Astrocyte (in vitro differentiated cells and primary cell): Measurements from ENCODE around the gene EXD2. TPM values are rescaled to one million over a fixed set of nuclear protein-coding genes. Genes with fewer than 3 reads are reported as not detected.

Experiments used
- DNase-seq: peaks from one replicate; pipeline ENCODE4 v3.0.0-alpha.2; 2010; ENCODE audit warnings: low read depth
- FAIRE-seq: peaks from 2 replicates; lab custom pipeline; 2011; peaks lifted over from hg19 to GRCh38; lab: Jason Lieb, UNC
- H2AFZ ChIP-seq: 2 replicates; pipeline ENCODE4 v1.6.0; 2012; ENCODE audit warnings: low read depth, low read length, inconsistent platforms
- H3K27ac ChIP-seq: 2 replicates; pipeline ENCODE4 v1.5.1; 2011; ENCODE audit warnings: low read depth, low read length, inconsistent platforms
- H3K27me3 ChIP-seq: 2 replicates; pipeline ENCODE4 v1.6.0; 2011; ENCODE audit warnings: low read length, inconsistent platforms; ENCODE audit not compliant: insufficient read depth
- H3K36me3 ChIP-seq: 2 replicates; pipeline ENCODE4 v1.5.1; 2011; ENCODE audit warnings: low read length, inconsistent platforms; ENCODE audit not compliant: insufficient read depth
- H3K4me1 ChIP-seq: 2 replicates; pipeline ENCODE4 v1.5.1; 2011; ENCODE audit warnings: low read length, inconsistent platforms; ENCODE audit not compliant: insufficient read depth
- H3K4me2 ChIP-seq: 2 replicates; pipeline ENCODE4 v1.6.0; 2012; ENCODE audit warnings: low read length, inconsistent platforms
- H3K4me3 ChIP-seq: 2 replicates; pipeline ENCODE4 v1.5.1; 2011; ENCODE audit warnings: low read depth, mild to moderate bottlenecking, low read length, inconsistent platforms; ENCODE audit not compliant: insufficient read depth
- H3K79me2 ChIP-seq: 2 replicates; pipeline ENCODE4 v1.6.0; 2012; ENCODE audit warnings: mild to moderate bottlenecking, low read length, inconsistent platforms; ENCODE audit not compliant: insufficient read depth
- H3K9ac ChIP-seq: 2 replicates; pipeline ENCODE4 v1.6.0; 2012; ENCODE audit warnings: mild to moderate bottlenecking, low read length, inconsistent platforms
- H3K9me3 ChIP-seq: 2 replicates; pipeline ENCODE4 v1.5.1; 2012; ENCODE audit warnings: low read depth, mild to moderate bottlenecking, low read length, inconsistent platforms; ENCODE audit not compliant: insufficient read depth
- H4K20me1 ChIP-seq: 2 replicates; pipeline ENCODE4 v1.6.0; 2012; ENCODE audit warnings: low read length, inconsistent platforms; ENCODE audit not compliant: insufficient read depth
- H3K27ac Mint-ChIP-seq: one replicate; pipeline ENCODE4 v1.8.0; 2021; ENCODE audit warnings: mild to moderate bottlenecking, mixed read lengths; ENCODE audit not compliant: unreplicated experiment
- H3K27me3 Mint-ChIP-seq: one replicate; pipeline ENCODE4 v1.8.0; 2021; ENCODE audit warnings: low read depth, mixed read lengths; ENCODE audit not compliant: unreplicated experiment
- H3K36me3 Mint-ChIP-seq: one replicate; pipeline ENCODE4 v1.8.0; 2021; ENCODE audit warnings: low read depth, mixed read lengths; ENCODE audit not compliant: unreplicated experiment
- H3K4me1 Mint-ChIP-seq: one replicate; pipeline ENCODE4 v1.8.0; 2021; ENCODE audit warnings: low read depth, mixed read lengths; ENCODE audit not compliant: unreplicated experiment
- H3K4me3 Mint-ChIP-seq: one replicate; pipeline ENCODE4 v1.8.0; 2021; ENCODE audit warnings: mild to moderate bottlenecking, moderate library complexity, mixed read lengths; ENCODE audit not compliant: unreplicated experiment
- H3K9me3 Mint-ChIP-seq: one replicate; pipeline ENCODE4 v1.8.0; 2021; ENCODE audit warnings: mild to moderate bottlenecking, mixed read lengths; ENCODE audit not compliant: unreplicated experiment
- EZH2 ChIP-seq: IDR thresholded peaks from 2 replicates; pipeline ENCODE4 v1.6.1; 2012; ENCODE audit warnings: mild to moderate bottlenecking, low read length, inconsistent platforms; ENCODE audit not compliant: insufficient read depth
- total RNA-seq: library from RNA; stranded (reverse); gene quantifications from 2 replicates; pipeline ENCODE4 v1.2.1, GENCODE V29; 2021
- TF ChIP-seq, protein P1 (sequence below): IDR thresholded peaks from 2 replicates; pipeline ENCODE4 v1.5.1; 2011; ENCODE audit warnings: low read depth, mild to moderate bottlenecking, inconsistent platforms, low read length, moderate library complexity; ENCODE audit not compliant: insufficient read depth

Gene EXD2
- total RNA-seq, 1 donor from 2014 or later = 30.7 TPM

GRCh38 chr14:69199786-69200185 is 8.5 kb downstream of the EXD2 start:
- no peaks in the 10 kb centered on the region for H3K36me3 Mint-ChIP-seq
- H3K9me3 Mint-ChIP-seq = no peaks in the 10 kb centered on the region
- Histone ChIP-seq H2AFZ (no peak overlapping the region), H4K20me1 (peaks cover 16% of the 10 kb centered on the region), H3K27me3 (no peaks in the 10 kb centered on the region), H3K27ac (no peak overlapping the region), H3K9ac (no peak overlapping the region), H3K4me2 (no peak overlapping the region), H3K4me1 (no peaks in the 10 kb centered on the region), H3K79me2 (peaks cover 43% of the 10 kb centered on the region), H3K4me3 (no peak overlapping the region), H3K36me3 (no peaks in the 10 kb centered on the region), H3K9me3 (no peaks in the 10 kb centered on the region)
- H3K27me3 Mint-ChIP-seq = no peaks in the 10 kb centered on the region
- H3K4me3 Mint-ChIP-seq = no peak overlapping the region
- peaks cover 3% of the 10 kb centered on the region for H3K4me1 Mint-ChIP-seq
- TF ChIP-seq, protein P1, sequence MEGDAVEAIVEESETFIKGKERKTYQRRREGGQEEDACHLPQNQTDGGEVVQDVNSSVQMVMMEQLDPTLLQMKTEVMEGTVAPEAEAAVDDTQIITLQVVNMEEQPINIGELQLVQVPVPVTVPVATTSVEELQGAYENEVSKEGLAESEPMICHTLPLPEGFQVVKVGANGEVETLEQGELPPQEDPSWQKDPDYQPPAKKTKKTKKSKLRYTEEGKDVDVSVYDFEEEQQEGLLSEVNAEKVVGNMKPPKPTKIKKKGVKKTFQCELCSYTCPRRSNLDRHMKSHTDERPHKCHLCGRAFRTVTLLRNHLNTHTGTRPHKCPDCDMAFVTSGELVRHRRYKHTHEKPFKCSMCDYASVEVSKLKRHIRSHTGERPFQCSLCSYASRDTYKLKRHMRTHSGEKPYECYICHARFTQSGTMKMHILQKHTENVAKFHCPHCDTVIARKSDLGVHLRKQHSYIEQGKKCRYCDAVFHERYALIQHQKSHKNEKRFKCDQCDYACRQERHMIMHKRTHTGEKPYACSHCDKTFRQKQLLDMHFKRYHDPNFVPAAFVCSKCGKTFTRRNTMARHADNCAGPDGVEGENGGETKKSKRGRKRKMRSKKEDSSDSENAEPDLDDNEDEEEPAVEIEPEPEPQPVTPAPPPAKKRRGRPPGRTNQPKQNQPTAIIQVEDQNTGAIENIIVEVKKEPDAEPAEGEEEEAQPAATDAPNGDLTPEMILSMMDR = no peak
- no peak for TF ChIP-seq EZH2
- DNase-seq = no peak
- H3K27ac Mint-ChIP-seq = no peak overlapping the region
- no peak for FAIRE-seq

GRCh38 chr14:69204753-69205152 is 13.5 kb downstream of the EXD2 start:
- TF ChIP-seq, protein P1 = no peak
- no peak for TF ChIP-seq EZH2
- Histone ChIP-seq H3K9me3 (no peaks in the 10 kb centered on the region), H3K27me3 (no peaks in the 10 kb centered on the region), H3K27ac (no peak overlapping the region), H3K4me2 (no peak overlapping the region), H4K20me1 (peaks cover 16% of the 10 kb centered on the region), H3K79me2 (peaks cover 15% of the 10 kb centered on the region), H3K36me3 (no peaks in the 10 kb centered on the region), H3K4me1 (no peaks in the 10 kb centered on the region), H2AFZ (no peak overlapping the region), H3K9ac (no peak overlapping the region), H3K4me3 (no peak overlapping the region)
- Mint-ChIP-seq H3K9me3 (no peaks in the 10 kb centered on the region), H3K4me1 (no peaks in the 10 kb centered on the region), H3K4me3 (no peak overlapping the region), H3K27me3 (no peaks in the 10 kb centered on the region), H3K36me3 (peaks cover 2% of the 10 kb centered on the region), H3K27ac (no peak overlapping the region)
- DNase-seq = no peak
- no peak for FAIRE-seq

GRCh38 chr14:69207435-69208041 is 16.2 kb downstream of the EXD2 start:
- no peak for TF ChIP-seq EZH2
- TF ChIP-seq, protein P1 = no peak
- Histone ChIP-seq H3K79me2 (peaks cover 2% of the 10 kb centered on the region), H3K4me1 (no peaks in the 10 kb centered on the region), H3K27me3 (no peaks in the 10 kb centered on the region), H4K20me1 (peaks cover 7% of the 10 kb centered on the region), H3K9me3 (no peaks in the 10 kb centered on the region), H3K9ac (no peak overlapping the region), H3K4me2 (no peak overlapping the region), H3K27ac (no peak overlapping the region), H3K4me3 (no peak overlapping the region), H3K36me3 (no peaks in the 10 kb centered on the region), H2AFZ (no peak overlapping the region)
- DNase-seq (no peak), FAIRE-seq (no peak)
- Mint-ChIP-seq H3K4me1 (no peaks in the 10 kb centered on the region), H3K27ac (no peak overlapping the region), H3K36me3 (peaks cover 7% of the 10 kb centered on the region), H3K27me3 (no peaks in the 10 kb centered on the region), H3K4me3 (no peak overlapping the region), H3K9me3 (no peaks in the 10 kb centered on the region)
